ENCODE data around the gene USP1.

The USP1 gene

GRCh38 chr1:62436466-62437272 lies at the start of gene USP1:
Gene USP1 (plus strand): TSS chr1:62437049. CDS start chr1:62439868, 2,819 bp downstream.
- FAIRE-seq, result peak; percentile 67
- peak; percentile 94 for DNase-seq (ENCODE audit: low spot score)

- no peak for FAIRE-seq
- no peak for DNase-seq (ENCODE audit: low spot score)
These were observed 47.3 kb upstream of the USP1 start for GRCh38 chr1:62389531-62389930.

- peak; percentile 40 for DNase-seq (ENCODE audit: low spot score)
- FAIRE-seq, result no peak
These were observed 46.8 kb upstream of the USP1 start for GRCh38 chr1:62390071-62390470.

- no peak for FAIRE-seq
- no peak for DNase-seq (ENCODE audit: low spot score)
These were observed 45.4 kb upstream of the USP1 start for GRCh38 chr1:62391369-62391971.

GRCh38 chr1:62392951-62393350 lies 43.9 kb upstream of the USP1 start:
- DNase-seq (ENCODE audit: low spot score) (no peak), FAIRE-seq (no peak)

GRCh38 chr1:62394646-62395045 lies 42.2 kb upstream of the USP1 start:
- DNase-seq (ENCODE audit: low spot score) (no peak), FAIRE-seq (no peak)

- no peak for DNase-seq (ENCODE audit: low spot score)
- FAIRE-seq, result no peak
These were observed 41.6 kb upstream of the USP1 start for GRCh38 chr1:62395291-62395690.

- DNase-seq (ENCODE audit: low spot score) (no peak), FAIRE-seq (no peak)
These were observed 40.0 kb upstream of the USP1 start for GRCh38 chr1:62396871-62397270.

GRCh38 chr1:62397301-62397700 lies 39.5 kb upstream of the USP1 start:
- no peak for FAIRE-seq
- no peak for DNase-seq (ENCODE audit: low spot score)

- no peak for FAIRE-seq
These were observed 38.5 kb upstream of the USP1 start for GRCh38 chr1:62398377-62398776.

GRCh38 chr1:62401034-62401760 lies 35.7 kb upstream of the USP1 start:
- FAIRE-seq (no peak), DNase-seq (ENCODE audit: low spot score) (no peak)

More at GRCh38 chr1:62398377-62398776, 38.5 kb upstream of the USP1 start:
- peak; percentile 43 for DNase-seq (ENCODE audit: low spot score)

- FAIRE-seq (no peak), DNase-seq (ENCODE audit: low spot score) (no peak)
These were observed 31.6 kb upstream of the USP1 start for GRCh38 chr1:62405247-62405646.

- no peak for DNase-seq (ENCODE audit: low spot score)
- no peak for FAIRE-seq
These were observed 30.3 kb upstream of the USP1 start for GRCh38 chr1:62406576-62406975.

GRCh38 chr1:62407398-62408009 lies 29.3 kb upstream of the USP1 start:
- FAIRE-seq (no peak), DNase-seq (ENCODE audit: low spot score) (peak; percentile 43)

- DNase-seq (ENCODE audit: low spot score) (no peak), FAIRE-seq (no peak)
These were observed 21.2 kb upstream of the USP1 start for GRCh38 chr1:62415687-62416086.

- DNase-seq (ENCODE audit: low spot score), result no peak
- no peak for FAIRE-seq
These were observed 19.4 kb upstream of the USP1 start for GRCh38 chr1:62417351-62417999.

GRCh38 chr1:62420214-62420613 lies 16.6 kb upstream of the USP1 start:
- FAIRE-seq, result no peak
- DNase-seq (ENCODE audit: low spot score), result no peak

GRCh38 chr1:62423580-62424242 lies 13.1 kb upstream of the USP1 start:
- FAIRE-seq (no peak), DNase-seq (ENCODE audit: low spot score) (no peak)

GRCh38 chr1:62424411-62424810 lies 12.4 kb upstream of the USP1 start:
- peak; percentile 17 for FAIRE-seq
- no peak for DNase-seq (ENCODE audit: low spot score)

GRCh38 chr1:62425041-62425440 lies 11.8 kb upstream of the USP1 start:
- FAIRE-seq, result no peak

GRCh38 chr1:62426237-62426636 lies 10.6 kb upstream of the USP1 start:
- peak; percentile 18 for DNase-seq (ENCODE audit: low spot score)
- FAIRE-seq, result no peak

More at GRCh38 chr1:62425041-62425440, 11.8 kb upstream of the USP1 start:
- DNase-seq (ENCODE audit: low spot score), result no peak

Measured in urothelium cell line (cell line).